ENCODE results near the gene SLC7A7. TPM values are rescaled to one million over a fixed set of nuclear protein-coding genes. Genes with fewer than 3 reads are reported as not detected.

SLC7A7 gene
- total RNA-seq, 1 experiment from 2014 or later, result 3.1 TPM

DNA sequence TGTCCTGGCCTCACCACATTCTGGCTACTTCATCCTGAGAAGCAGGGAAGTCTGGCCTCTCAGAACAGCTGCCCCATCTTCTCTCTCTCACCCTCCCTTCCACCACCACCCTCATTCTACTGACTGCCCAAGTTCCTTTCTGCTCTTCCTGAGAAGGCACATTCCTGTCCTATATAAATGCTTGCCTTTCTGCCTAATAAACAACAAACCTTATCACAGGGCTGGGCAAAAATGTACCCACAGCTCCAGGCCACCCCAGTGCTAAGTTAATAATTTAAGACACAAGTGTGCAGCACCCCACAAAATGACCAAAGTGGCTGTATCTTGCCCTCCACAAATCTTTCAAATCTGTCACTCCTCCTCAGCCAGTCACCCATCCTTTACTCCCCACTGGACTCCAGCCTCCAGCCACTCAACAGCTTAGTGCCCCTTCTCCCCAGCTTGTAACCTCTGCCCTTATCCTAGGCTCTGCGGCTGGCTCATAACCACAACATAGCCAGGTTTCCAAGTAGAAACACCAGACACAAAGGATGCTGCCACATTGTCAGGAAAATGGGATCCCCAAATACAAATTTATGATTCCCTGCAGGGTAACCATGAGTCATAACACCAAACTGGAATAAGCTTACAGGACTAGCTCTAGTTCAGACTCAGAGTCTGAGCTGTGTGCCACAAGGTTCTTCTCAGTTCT, 33.8 kb downstream of the SLC7A7 start:
- WGBS (ENCODE audit: extremely low coverage, insufficient read length, low lambda C conversion rate), result no CpG with 5 or more reads among the region's 1 CpG
- H3K56ac ChIP-seq (ENCODE audit: insufficient read length, low read depth, low read length), result no peak overlapping the region

More for the DNA sequence above, 33.8 kb downstream of the SLC7A7 start:
- H4K91ac ChIP-seq (ENCODE audit: insufficient read length, low read depth, low read length), result no peak overlapping the region
- H3K36me3 Mint-ChIP-seq (ENCODE audit: insufficient read depth in 1 of 3, low read depth in 3 of 3), result no peaks in the 10 kb centered on the region; a peak in 1 of 7 replicates
- no peaks in the 10 kb centered on the region for H3K27me3 ChIP-seq (ENCODE audit: insufficient read depth, low read length)
- no peak overlapping the region for H3K14ac ChIP-seq (ENCODE audit: insufficient read depth, low read length)
- H3K4me1 ChIP-seq (ENCODE audit: insufficient read depth, low read length), result no peaks in the 10 kb centered on the region
- H2AK5ac ChIP-seq (ENCODE audit: insufficient read length, low read length), result no peak overlapping the region
- TF ChIP-seq, protein P1, sequence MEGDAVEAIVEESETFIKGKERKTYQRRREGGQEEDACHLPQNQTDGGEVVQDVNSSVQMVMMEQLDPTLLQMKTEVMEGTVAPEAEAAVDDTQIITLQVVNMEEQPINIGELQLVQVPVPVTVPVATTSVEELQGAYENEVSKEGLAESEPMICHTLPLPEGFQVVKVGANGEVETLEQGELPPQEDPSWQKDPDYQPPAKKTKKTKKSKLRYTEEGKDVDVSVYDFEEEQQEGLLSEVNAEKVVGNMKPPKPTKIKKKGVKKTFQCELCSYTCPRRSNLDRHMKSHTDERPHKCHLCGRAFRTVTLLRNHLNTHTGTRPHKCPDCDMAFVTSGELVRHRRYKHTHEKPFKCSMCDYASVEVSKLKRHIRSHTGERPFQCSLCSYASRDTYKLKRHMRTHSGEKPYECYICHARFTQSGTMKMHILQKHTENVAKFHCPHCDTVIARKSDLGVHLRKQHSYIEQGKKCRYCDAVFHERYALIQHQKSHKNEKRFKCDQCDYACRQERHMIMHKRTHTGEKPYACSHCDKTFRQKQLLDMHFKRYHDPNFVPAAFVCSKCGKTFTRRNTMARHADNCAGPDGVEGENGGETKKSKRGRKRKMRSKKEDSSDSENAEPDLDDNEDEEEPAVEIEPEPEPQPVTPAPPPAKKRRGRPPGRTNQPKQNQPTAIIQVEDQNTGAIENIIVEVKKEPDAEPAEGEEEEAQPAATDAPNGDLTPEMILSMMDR (conservative IDR thresholded peaks at IDR 0.05), result no peak
- no peaks in the 10 kb centered on the region for H3K79me2 ChIP-seq (ENCODE audit: insufficient read depth, low read length)
- no peak overlapping the region for H3K4me3 Mint-ChIP-seq
- H3K4ac ChIP-seq (ENCODE audit: low read depth, low read length), result no peak overlapping the region
- H2BK20ac ChIP-seq (ENCODE audit: low read depth, low read length, poor library complexity, severe bottlenecking), result no peak overlapping the region
- no peak overlapping the region for H3T11ph ChIP-seq (ENCODE audit: low read length)
- H2AFZ ChIP-seq (ENCODE audit: low read length), result no peak overlapping the region
- no peaks in the 10 kb centered on the region for H4K20me1 ChIP-seq (ENCODE audit: control insufficient read depth, insufficient read depth, insufficient read length)
- no peak overlapping the region for H2BK120ac ChIP-seq (ENCODE audit: low read depth, low read length, poor library complexity, severe bottlenecking)
- peaks cover 8 to 11% of the 10 kb centered on the region in 2 experiments for H3K4me1 Mint-ChIP-seq
- H3K9me3 Mint-ChIP-seq, result no peaks in the 10 kb centered on the region
- H3K9me3 ChIP-seq (ENCODE audit: control insufficient read depth, low read depth, low read length), result no peaks in the 10 kb centered on the region
- no peaks in the 10 kb centered on the region for H3K27me3 Mint-ChIP-seq (ENCODE audit: low read depth)
- H2BK5ac ChIP-seq (ENCODE audit: insufficient read length, low read length), result no peak overlapping the region
- no peak overlapping the region for H2BK15ac ChIP-seq (ENCODE audit: low read depth, low read length)
- H3K18ac ChIP-seq (ENCODE audit: insufficient read length, low read depth, low read length), result no peak overlapping the region
- no peaks in the 10 kb centered on the region for H3K23me2 ChIP-seq (ENCODE audit: insufficient read length, low read depth, low read length, poor library complexity, severe bottlenecking)
- H3K4me2 ChIP-seq (ENCODE audit: insufficient read depth, insufficient read length, low read length), result no peak overlapping the region
- peak overlapping the region; percentile 9 to 19 (median 18); a peak in 2 of 7 replicates for H3K27ac Mint-ChIP-seq
- no peak overlapping the region for H4K8ac ChIP-seq (replicated peaks; ENCODE audit: insufficient read length, low read depth, low read length)
- no peak overlapping the region for H3K23ac ChIP-seq (ENCODE audit: insufficient read length, low read depth, low read length)
- H2BK12ac ChIP-seq (ENCODE audit: insufficient read length, low read depth, low read length), result no peak overlapping the region
- no peak overlapping the region for H4K5ac ChIP-seq (ENCODE audit: insufficient read length, low read depth, low read length)
- no peak overlapping the region for H3K27ac ChIP-seq (ENCODE audit: insufficient read length, low read depth, low read length)
- no peak for DNase-seq
- H3K9ac ChIP-seq (ENCODE audit: extremely low read depth, insufficient read length, low read length), result no peak overlapping the region
- no peaks in the 10 kb centered on the region for H3K79me1 ChIP-seq (ENCODE audit: insufficient read depth, low read depth, low read length, poor library complexity, severe bottlenecking)

All from H9 (cell line).